Endometrium (tissue), 2 donors: ENCODE data around the gene MRM1.

Experiments used
- FAIRE-seq: peaks from 2 replicates; lab custom pipeline; 2012; peaks lifted over from hg19 to GRCh38; lab: Jason Lieb, UNC
- donor health status: control.
- donor health status: control.

Gene MRM1

GRCh38 chr17:36632916-36633771 is 31.8 kb downstream of the MRM1 start:
- FAIRE-seq, result no peak

DNA sequence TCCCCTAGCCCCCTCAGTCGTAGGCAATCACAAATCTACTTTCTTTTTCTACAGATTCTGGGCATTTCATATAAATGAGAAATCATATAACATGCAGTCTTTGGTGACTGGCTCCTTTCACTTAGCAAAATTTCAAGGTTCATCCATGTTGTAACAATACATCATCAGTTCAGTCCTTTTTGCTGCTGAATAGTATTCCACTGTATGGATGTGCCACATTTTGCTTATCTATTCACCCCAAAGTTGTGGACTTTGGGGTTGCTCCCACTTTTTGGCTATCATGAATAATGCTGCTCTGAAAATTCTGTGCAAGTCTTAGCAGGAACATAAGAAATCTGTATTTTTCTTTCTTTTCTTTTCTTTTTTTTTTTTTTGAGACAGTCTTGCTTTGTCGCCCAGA is 39.0 kb downstream of the MRM1 start:
- FAIRE-seq, result no peak

DNA sequence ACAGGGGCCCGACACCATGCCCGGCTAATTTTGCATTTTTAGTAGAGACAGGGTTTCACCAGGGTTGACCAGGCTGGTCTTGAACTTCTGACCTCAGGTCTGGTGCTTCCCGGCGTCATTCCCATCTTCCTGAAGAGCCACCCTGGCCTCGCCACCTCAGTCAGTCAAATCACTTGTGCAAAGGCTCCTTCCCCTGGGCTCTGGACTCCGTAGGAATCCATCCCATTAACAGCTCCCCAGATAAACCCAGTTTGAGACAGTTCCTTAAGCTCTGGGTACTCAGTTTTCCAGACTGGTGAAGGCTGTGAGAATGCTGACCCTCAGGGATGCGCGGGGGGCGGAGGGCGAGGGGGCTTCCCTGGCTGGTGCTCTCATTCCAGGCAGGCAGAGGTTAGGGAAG is 39.5 kb downstream of the MRM1 start:
- no peak for FAIRE-seq

- no peak for FAIRE-seq
Observed at GRCh38 chr17:36641331-36641876, 40.0 kb downstream of the MRM1 start.

DNA sequence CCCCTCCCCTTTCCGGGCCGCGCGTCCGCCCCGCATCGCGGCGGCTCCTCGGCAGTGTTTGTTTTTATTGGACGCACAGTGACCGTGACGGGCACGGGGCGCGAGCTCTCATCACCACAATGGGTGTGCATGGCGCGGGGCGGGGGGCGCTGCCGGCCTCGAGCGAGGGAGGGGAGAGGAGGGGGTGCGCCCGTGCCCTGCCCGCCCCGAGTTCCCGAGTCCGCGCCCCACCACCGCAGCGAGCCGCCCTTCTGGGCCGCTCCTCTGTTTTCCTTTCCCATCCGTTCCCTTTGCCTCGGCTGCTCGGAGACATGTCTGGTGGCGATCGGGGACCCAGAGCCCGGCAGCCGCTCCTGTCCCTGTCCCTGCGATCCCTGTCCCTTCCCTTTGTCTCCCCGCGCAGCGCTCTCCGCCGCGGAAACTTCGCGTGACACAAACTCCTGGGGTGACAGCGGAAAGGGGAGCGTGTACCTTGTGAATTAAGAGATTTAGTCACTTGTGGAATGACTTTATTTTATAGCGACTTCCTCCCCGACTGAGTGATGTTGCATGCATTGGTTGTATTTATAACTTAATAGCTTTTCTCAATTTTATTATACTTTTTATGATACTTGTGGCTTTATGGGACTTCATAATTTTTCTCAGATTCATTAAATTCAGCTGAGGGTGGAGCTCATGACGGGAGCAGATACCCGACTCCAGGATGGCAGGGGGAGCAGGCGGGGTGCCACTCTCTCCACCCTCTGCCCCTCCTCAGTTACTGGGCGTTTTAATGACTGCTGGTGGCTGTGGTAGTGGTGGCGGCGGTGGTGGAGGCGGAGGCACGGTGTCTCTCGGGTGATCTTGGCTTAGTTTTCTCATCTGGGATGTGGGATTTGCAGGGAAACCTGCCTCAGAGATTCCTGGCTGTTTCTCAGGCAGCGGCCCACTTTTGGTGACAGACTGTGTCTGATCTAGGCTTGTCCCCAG is 40.8 kb downstream of the MRM1 start:
- FAIRE-seq, result no peak

GRCh38 chr17:36643086-36643685 is 41.8 kb downstream of the MRM1 start:
- FAIRE-seq, result no peak

DNA sequence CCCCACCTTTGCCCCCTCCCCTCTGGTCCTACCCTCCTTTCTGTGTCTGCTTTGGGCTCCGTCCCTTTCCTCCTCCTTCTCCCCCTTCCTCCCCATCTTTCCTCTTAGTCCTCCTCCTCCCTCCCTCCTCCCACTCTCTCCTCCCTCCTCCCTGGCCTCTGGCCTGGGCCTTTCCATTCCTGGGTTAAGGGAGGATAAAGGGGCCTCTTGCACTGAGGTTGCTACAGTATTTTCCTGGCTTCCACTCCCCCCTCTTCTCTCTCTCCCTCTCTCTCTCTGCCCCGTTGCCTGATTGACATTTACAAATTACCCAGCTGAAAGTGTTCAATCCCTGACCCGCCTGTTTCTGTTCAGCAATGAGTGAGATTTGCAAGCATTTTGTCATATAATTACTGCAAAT is 44.0 kb downstream of the MRM1 start:
- FAIRE-seq, result no peak

DNA sequence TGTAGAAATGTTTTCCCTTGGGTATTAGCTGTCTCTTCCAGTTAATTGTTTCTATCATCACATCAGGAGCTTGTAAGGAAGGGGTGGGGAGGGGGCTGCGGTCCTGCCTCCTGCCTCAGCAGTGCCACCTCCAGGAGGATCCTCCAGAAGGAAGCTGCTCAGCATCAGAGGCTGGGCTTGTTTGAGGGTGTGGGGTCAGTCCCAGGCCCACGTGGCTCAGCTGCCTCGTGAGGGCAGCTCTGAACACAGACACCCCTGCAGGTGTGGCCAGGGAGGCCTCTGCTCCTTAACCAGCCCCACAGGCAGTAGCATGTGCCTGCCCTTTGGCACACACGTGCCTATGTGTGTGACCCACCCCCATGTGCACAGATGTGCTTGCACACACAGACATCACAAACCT is 46.3 kb downstream of the MRM1 start:
- no peak for FAIRE-seq

DNA sequence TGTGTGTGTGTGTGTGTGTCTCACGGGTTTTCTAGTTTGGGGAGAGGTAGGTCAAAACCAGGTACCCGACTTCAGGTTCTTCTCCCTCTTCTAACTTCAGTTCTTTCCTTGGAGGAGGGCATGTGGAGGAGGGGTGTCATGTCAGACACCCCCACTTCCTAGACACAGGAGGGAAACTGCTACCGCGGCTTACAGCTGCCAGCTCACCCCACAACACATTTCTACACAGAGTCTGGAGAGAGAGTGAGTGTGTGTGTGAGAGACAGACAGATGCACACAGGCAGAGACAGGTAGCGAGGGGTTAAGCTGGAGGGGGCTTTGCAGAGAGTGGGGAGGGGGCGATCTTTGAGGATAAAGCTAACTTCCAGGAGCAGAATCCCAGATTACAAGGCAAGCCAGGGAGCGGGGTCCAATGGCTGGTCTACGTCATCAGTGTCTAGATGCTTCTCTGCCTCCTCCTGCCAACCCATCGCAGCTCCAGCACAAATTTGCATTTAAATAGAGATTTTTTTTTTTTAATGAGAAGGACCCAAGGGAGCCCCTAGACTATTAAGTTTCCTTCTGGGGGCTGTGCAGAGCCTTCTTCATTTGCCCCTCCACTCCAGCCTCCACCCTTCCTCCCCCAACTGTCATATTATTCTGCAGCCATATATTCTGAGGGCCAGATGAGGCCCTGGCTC is 48.9 kb downstream of the MRM1 start:
- FAIRE-seq, result no peak

- FAIRE-seq, result no peak
Observed at GRCh38 chr17:36653374-36653773, 52.0 kb downstream of the MRM1 start.

DNA sequence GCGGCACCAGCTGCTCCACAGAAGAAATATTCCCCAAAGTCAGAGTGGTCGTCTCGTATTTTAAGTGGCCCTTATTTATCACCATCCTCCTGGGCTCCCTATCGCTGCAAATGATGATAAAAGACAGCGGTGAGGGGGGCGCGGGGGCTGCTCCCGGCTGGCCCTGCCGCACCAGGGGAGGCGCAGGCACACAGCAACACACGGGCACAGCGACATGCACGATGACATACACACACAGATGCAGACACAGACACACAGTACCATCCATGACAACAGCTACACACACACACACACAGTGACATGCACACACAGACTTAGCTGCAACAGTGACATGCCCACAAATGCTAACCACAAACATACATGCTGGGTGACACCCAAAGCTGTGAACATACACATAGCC is 52.5 kb downstream of the MRM1 start:
- no peak for FAIRE-seq

GRCh38 chr17:36655726-36656125 is 54.3 kb downstream of the MRM1 start:
- no peak for FAIRE-seq

GRCh38 chr17:36657390-36657762 is 56.0 kb downstream of the MRM1 start:
- no peak for FAIRE-seq

GRCh38 chr17:36657763-36658490 is 56.5 kb downstream of the MRM1 start:
- no peak for FAIRE-seq
